Measurements from ENCODE around the gene STARD7.

STARD7 gene

DNA sequence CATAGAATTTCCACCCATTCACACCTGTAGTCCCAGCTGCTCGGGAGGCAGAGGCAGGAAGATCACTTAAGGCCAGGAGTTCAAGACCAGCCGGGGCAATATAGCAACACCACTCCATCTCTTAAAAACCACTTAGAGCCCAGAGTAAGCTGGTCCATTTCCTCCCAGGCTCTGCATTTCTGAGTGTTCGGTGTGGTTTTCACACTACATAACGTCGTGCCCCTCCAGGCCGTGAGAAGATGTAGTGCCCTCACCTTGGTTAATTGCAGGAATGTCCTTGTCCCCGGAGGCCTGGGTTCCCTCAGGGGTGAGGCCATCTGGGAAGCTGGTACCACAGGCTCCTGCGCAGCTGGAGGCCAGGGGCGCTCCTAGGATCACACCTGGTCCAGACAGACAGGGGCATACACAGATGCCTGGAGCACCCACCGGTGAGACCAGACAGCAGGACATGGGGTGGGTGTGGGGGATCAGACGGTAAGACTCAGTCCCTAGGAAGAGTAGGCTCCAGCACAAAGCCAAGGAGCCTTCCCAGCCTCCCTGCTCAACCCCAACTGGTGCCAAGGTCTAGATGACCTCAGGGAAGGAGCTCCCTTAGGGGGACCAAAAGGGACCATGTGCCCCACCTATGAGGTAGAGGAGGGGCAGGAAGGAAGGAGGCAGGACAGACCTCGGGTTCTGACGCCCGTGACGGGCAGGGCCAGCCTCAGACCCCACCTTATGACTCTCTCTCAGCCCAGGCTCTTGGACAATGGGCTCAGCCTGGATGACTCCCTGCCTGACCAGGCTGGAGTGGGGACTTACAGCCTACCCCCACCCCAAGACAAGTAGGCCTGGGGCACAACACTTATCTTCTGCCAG, 71.1 kb downstream of the STARD7 start:
- Histone ChIP-seq H3K9ac (ENCODE audit: low read depth, low read length, poor library complexity, severe bottlenecking) (no peak overlapping the region), H3K36me3 (ENCODE audit: insufficient read depth, low read length) (no peaks in the 10 kb centered on the region), H3K4me1 (ENCODE audit: insufficient read depth, low read length, poor library complexity, severe bottlenecking) (no peaks in the 10 kb centered on the region), H3K4me2 (ENCODE audit: low read depth, low read length, poor library complexity, severe bottlenecking) (no peak overlapping the region), H3K79me2 (ENCODE audit: insufficient read depth, low read length) (0 out of 2 replicates have a peak, but pooled peaks cover 4% of the 10 kb centered on the region), H3K4me3 (ENCODE audit: low read length, poor library complexity, severe bottlenecking) (no peak overlapping the region), H3K9me2 (replicated peaks; ENCODE audit: low read depth, low read length) (no peaks in the 10 kb centered on the region), H2AFZ (ENCODE audit: low read length) (no peak overlapping the region), H4K20me1 (ENCODE audit: insufficient read depth, low read length, poor library complexity, severe bottlenecking) (no peaks in the 10 kb centered on the region), H3K27me3 (ENCODE audit: insufficient read depth, low read length, poor library complexity, severe bottlenecking) (no peaks in the 10 kb centered on the region), H3F3A (ENCODE audit: low read depth) (no peaks in the 10 kb centered on the region), H3K9me3 (ENCODE audit: insufficient read depth, low read depth, low read length) (no peaks in the 10 kb centered on the region)
- TF ChIP-seq EZH2phosphoT487 (IDR thresholded peaks at IDR 0.05; ENCODE audit: borderline replicate concordance), result no peak
- TF ChIP-seq, protein P1, sequence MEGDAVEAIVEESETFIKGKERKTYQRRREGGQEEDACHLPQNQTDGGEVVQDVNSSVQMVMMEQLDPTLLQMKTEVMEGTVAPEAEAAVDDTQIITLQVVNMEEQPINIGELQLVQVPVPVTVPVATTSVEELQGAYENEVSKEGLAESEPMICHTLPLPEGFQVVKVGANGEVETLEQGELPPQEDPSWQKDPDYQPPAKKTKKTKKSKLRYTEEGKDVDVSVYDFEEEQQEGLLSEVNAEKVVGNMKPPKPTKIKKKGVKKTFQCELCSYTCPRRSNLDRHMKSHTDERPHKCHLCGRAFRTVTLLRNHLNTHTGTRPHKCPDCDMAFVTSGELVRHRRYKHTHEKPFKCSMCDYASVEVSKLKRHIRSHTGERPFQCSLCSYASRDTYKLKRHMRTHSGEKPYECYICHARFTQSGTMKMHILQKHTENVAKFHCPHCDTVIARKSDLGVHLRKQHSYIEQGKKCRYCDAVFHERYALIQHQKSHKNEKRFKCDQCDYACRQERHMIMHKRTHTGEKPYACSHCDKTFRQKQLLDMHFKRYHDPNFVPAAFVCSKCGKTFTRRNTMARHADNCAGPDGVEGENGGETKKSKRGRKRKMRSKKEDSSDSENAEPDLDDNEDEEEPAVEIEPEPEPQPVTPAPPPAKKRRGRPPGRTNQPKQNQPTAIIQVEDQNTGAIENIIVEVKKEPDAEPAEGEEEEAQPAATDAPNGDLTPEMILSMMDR (conservative IDR thresholded peaks at IDR 0.05; ENCODE audit: low read length), result no peak

DNA sequence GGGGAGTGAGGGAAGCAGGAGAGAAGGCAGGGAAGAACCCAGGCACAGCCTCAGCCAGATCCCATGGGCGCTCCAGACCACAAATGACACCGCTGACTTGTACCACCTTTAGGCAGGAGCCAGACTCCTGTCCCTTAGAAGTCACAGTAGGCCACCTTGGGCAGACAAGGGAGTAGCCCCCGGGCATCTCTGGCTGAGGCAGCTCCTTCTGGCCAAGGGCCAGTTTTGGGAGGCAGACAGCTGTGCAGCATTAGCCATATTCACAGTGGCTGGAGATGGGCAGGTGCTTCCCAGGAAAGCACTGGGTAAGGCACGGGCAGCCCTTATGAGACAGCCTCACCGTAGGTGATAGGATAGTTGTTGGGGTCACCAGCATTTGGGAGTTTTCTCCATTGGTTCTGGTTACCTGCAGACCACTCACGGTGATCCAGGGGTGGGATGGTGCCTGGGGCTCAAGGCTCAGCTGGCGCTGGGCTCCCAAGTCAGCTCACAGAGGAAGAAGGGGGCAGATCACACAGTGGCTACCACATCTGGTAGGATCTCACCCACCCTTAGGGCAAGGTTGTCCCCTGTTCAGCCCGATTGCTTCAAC, 72.4 kb downstream of the STARD7 start:
- no peaks in the 10 kb centered on the region for H3F3A ChIP-seq (ENCODE audit: low read depth)
- no peak overlapping the region for H2AFZ ChIP-seq (ENCODE audit: low read length)
- no peaks in the 10 kb centered on the region for H3K36me3 ChIP-seq (ENCODE audit: insufficient read depth, low read length)
- H3K4me2 ChIP-seq (ENCODE audit: low read depth, low read length, poor library complexity, severe bottlenecking), result no peak overlapping the region
- H4K20me1 ChIP-seq (ENCODE audit: insufficient read depth, low read length, poor library complexity, severe bottlenecking), result no peaks in the 10 kb centered on the region
- TF ChIP-seq EZH2phosphoT487 (IDR thresholded peaks at IDR 0.05; ENCODE audit: borderline replicate concordance), result no peak
- TF ChIP-seq, protein P1 (conservative IDR thresholded peaks at IDR 0.05; ENCODE audit: low read length), result no peak
- no peak overlapping the region for H3K4me3 ChIP-seq (ENCODE audit: low read length, poor library complexity, severe bottlenecking)
- H3K27me3 ChIP-seq (ENCODE audit: insufficient read depth, low read length, poor library complexity, severe bottlenecking), result no peaks in the 10 kb centered on the region
- H3K9ac ChIP-seq (ENCODE audit: low read depth, low read length, poor library complexity, severe bottlenecking), result no peak overlapping the region
- no peaks in the 10 kb centered on the region for H3K79me2 ChIP-seq (ENCODE audit: insufficient read depth, low read length)
- H3K4me1 ChIP-seq (ENCODE audit: insufficient read depth, low read length, poor library complexity, severe bottlenecking), result no peaks in the 10 kb centered on the region
- no peaks in the 10 kb centered on the region for H3K9me2 ChIP-seq (replicated peaks; ENCODE audit: low read depth, low read length)
- no peaks in the 10 kb centered on the region for H3K9me3 ChIP-seq (ENCODE audit: insufficient read depth, low read depth, low read length)

DNA sequence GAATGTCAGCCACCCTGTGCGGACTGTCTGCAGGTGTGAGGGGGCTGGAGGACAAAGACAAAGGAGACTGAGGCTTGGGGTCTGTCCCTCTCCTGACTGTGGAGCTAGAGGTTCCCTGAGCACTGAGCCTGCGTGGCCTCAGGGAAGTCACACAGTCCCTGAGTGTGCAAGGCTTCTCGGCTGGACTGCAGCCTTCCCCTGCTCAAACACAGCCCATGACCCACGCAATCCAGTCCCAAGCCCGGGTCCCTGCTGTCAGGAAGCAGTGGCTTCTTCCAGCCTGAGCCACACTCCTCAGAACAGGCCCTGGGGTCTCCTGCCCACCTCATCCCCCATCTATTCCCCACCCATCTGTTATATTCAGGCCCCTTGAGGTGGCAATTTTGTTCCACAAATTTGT, 73.0 kb downstream of the STARD7 start:
- no peak for TF ChIP-seq EZH2phosphoT487 (IDR thresholded peaks at IDR 0.05; ENCODE audit: borderline replicate concordance)
- TF ChIP-seq, protein P1 (conservative IDR thresholded peaks at IDR 0.05; ENCODE audit: low read length), result no peak
- Histone ChIP-seq H3K4me3 (ENCODE audit: low read length, poor library complexity, severe bottlenecking) (no peak overlapping the region), H3F3A (ENCODE audit: low read depth) (no peaks in the 10 kb centered on the region), H3K36me3 (ENCODE audit: insufficient read depth, low read length) (no peaks in the 10 kb centered on the region), H3K27me3 (ENCODE audit: insufficient read depth, low read length, poor library complexity, severe bottlenecking) (no peaks in the 10 kb centered on the region), H3K4me2 (ENCODE audit: low read depth, low read length, poor library complexity, severe bottlenecking) (no peak overlapping the region), H2AFZ (ENCODE audit: low read length) (no peak overlapping the region), H3K4me1 (ENCODE audit: insufficient read depth, low read length, poor library complexity, severe bottlenecking) (no peaks in the 10 kb centered on the region), H3K9me2 (replicated peaks; ENCODE audit: low read depth, low read length) (no peaks in the 10 kb centered on the region), H3K9ac (ENCODE audit: low read depth, low read length, poor library complexity, severe bottlenecking) (no peak overlapping the region), H3K9me3 (ENCODE audit: insufficient read depth, low read depth, low read length) (no peaks in the 10 kb centered on the region), H4K20me1 (ENCODE audit: insufficient read depth, low read length, poor library complexity, severe bottlenecking) (no peaks in the 10 kb centered on the region), H3K79me2 (ENCODE audit: insufficient read depth, low read length) (no peaks in the 10 kb centered on the region)

Measured in Loucy (cell line).